ENCODE results near the gene ODAD2.

The ODAD2 gene

DNA sequence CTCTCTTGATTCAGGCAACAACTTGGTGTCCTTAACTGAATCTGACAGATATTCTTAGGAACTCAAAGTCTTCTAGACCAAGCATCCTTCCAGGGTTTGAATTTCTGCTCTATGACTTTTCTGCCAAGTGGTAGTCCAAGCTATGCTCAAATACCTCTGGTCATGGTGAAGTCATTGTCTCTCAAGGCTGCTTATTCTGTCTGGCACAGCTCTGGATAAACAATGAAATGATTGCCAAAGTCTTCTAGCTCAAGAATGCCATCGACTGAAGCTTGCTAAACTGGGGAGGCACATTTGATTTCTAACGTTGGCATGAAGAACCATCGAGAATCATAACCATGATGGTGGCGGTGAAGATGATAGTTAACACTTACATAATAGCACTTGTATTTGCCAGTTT is 137.1 kb downstream of the ODAD2 start:
- in situ Hi-C loops (cut with HindIII; ENCODE audit: low pct_ligation_motif_present, low sequenced_read_pairs): no loop called here
- no peak overlapping the region for H3K4me3 ChIP-seq (ENCODE audit: low read depth, low read length)
- no peaks in the 10 kb centered on the region for H3K27me3 ChIP-seq (replicated peaks)
- no peak for DNase-seq
- no peak overlapping the region for H3K27ac ChIP-seq
- TF ChIP-seq, protein P1, sequence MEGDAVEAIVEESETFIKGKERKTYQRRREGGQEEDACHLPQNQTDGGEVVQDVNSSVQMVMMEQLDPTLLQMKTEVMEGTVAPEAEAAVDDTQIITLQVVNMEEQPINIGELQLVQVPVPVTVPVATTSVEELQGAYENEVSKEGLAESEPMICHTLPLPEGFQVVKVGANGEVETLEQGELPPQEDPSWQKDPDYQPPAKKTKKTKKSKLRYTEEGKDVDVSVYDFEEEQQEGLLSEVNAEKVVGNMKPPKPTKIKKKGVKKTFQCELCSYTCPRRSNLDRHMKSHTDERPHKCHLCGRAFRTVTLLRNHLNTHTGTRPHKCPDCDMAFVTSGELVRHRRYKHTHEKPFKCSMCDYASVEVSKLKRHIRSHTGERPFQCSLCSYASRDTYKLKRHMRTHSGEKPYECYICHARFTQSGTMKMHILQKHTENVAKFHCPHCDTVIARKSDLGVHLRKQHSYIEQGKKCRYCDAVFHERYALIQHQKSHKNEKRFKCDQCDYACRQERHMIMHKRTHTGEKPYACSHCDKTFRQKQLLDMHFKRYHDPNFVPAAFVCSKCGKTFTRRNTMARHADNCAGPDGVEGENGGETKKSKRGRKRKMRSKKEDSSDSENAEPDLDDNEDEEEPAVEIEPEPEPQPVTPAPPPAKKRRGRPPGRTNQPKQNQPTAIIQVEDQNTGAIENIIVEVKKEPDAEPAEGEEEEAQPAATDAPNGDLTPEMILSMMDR (IDR thresholded peaks at IDR 0.05; ENCODE audit: low read depth, low read length, missing control alignments): no peak
- H3K36me3 ChIP-seq (replicated peaks): no peaks in the 10 kb centered on the region

DNA sequence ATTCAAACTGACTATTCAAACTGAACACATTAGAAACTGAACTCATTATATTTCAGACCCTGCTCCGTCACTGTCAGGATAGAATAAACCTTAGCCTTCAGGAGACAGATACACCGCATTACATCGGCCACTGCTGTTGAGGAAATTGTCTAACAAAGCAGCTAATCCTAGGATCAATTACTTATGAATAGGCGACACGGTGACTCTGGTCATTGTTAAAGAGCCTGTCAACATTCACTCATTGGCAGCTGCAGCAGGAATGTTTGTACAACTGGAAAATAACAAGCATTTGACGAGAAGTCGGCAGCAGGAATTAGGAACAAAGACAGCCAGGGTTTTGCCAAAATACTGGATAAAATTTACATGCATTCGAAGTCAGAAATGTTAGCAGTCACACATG is 141.3 kb downstream of the ODAD2 start:
- no peak overlapping the region for H3K4me3 ChIP-seq (ENCODE audit: low read depth, low read length)
- H3K27ac ChIP-seq: no peak overlapping the region
- TF ChIP-seq, protein P1 (IDR thresholded peaks at IDR 0.05; ENCODE audit: low read depth, low read length, missing control alignments): no peak
- no peak for DNase-seq
- in situ Hi-C loops (cut with HindIII; ENCODE audit: low pct_ligation_motif_present, low sequenced_read_pairs): no loop called here
- H3K27me3 ChIP-seq (replicated peaks): no peaks in the 10 kb centered on the region
- H3K36me3 ChIP-seq (replicated peaks): no peaks in the 10 kb centered on the region

DNA sequence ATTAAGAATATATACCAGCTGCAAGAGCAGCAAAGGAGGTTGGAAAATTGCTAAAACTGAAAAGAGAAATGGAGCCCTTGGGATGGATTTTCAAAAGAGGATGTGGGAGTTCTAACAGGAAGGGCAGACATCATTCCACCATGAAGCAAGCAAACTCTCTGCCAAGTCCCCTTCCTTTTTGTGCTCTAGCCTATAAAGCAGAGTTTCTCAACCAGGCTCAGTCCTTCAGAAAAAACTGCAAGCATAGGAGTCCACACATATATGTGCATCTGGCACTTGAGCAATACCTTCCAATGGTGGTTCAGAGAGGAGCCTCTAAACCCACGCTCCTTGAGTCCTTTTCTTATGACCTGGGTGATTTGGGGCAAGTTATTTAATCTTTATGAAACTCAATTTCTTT is 154.7 kb downstream of the ODAD2 start:
- no peak for DNase-seq
- Histone ChIP-seq H3K27me3 (replicated peaks) (no peaks in the 10 kb centered on the region), H3K36me3 (replicated peaks) (no peaks in the 10 kb centered on the region), H3K4me3 (ENCODE audit: low read depth, low read length) (no peak overlapping the region), H3K27ac (no peak overlapping the region)
- TF ChIP-seq, protein P1 (IDR thresholded peaks at IDR 0.05; ENCODE audit: low read depth, low read length, missing control alignments): no peak
- in situ Hi-C loops (cut with HindIII; ENCODE audit: low pct_ligation_motif_present, low sequenced_read_pairs): no loop called here

DNA sequence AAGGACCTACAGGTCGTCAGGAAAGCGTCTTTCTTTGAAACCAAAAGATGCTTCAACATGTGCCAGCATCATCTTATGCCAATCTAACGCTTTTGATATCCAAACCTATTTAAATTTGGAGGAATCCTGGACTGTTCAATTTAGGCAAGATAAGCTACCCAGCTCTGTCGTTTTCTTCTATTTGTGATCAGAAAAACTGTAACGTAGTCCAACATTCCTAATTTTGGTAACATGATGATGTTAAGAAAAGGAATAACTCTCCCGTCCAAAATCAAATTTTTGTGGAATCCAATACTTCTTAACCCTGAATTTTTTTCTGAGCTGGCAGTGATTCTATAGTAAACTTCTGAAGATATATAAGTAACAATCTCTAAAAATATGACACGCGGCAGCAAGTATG is 160.0 kb downstream of the ODAD2 start:
- H3K27me3 ChIP-seq (replicated peaks): no peaks in the 10 kb centered on the region
- TF ChIP-seq, protein P1 (IDR thresholded peaks at IDR 0.05; ENCODE audit: low read depth, low read length, missing control alignments): no peak
- no peak for DNase-seq
- no peak overlapping the region for H3K4me3 ChIP-seq (ENCODE audit: low read depth, low read length)
- no peaks in the 10 kb centered on the region for H3K36me3 ChIP-seq (replicated peaks)
- in situ Hi-C loops (cut with HindIII; ENCODE audit: low pct_ligation_motif_present, low sequenced_read_pairs): no loop called here
- H3K27ac ChIP-seq: no peak overlapping the region

DNA sequence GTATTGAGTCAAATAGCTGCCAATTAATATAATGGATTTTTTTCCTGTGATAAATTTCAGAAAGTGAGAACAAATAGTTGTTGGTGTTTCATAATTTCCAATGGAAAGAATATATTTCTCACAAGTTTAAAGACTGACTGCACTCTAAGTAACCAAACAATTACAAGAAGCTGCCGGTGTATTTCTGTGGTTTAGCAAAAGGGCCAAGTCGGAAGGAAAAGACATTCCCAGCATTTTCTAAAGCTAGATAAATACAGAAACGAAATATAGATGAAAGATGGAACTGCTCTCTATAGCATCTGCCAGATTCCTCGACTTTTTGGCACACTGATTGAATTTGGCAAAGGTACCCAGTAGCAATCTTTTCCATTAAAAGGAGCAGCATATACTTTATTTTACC is 160.5 kb downstream of the ODAD2 start:
- in situ Hi-C loops (cut with HindIII; ENCODE audit: low pct_ligation_motif_present, low sequenced_read_pairs): no loop called here
- H3K4me3 ChIP-seq (ENCODE audit: low read depth, low read length): no peak overlapping the region
- DNase-seq: peak; percentile 10
- TF ChIP-seq, protein P1 (IDR thresholded peaks at IDR 0.05; ENCODE audit: low read depth, low read length, missing control alignments): no peak
- H3K27me3 ChIP-seq (replicated peaks): no peaks in the 10 kb centered on the region
- H3K27ac ChIP-seq: no peak overlapping the region
- H3K36me3 ChIP-seq (replicated peaks): no peaks in the 10 kb centered on the region

DNA sequence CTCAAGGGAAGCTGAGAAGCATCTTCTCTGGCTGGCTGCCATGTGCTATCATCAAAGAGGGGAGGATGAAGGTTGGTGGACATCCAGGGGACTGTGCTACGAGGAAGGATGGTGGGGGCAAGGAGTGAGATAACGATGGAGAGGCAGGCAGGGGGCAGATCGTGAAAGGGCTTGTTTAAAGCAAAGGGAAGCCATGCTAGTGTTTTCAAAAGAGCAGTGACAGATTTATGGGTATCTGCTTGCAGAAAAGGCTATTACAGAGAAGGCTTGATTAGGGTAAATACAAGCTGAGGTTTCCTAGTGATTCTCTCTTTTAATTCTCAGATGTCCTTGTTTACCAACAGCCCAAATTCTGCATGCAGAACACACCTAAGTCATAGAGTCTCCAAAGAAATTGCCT is 164.4 kb downstream of the ODAD2 start:
- in situ Hi-C loops (cut with HindIII; ENCODE audit: low pct_ligation_motif_present, low sequenced_read_pairs): no loop called here

More for the DNA sequence above, 164.4 kb downstream of the ODAD2 start:
- H3K36me3 ChIP-seq (replicated peaks): no peaks in the 10 kb centered on the region
- no peak for DNase-seq
- no peak overlapping the region for H3K27ac ChIP-seq
- TF ChIP-seq, protein P1 (IDR thresholded peaks at IDR 0.05; ENCODE audit: low read depth, low read length, missing control alignments): no peak
- H3K4me3 ChIP-seq (ENCODE audit: low read depth, low read length): no peak overlapping the region
- H3K27me3 ChIP-seq (replicated peaks): no peaks in the 10 kb centered on the region
